HG02610 (cell line): Measurements from ENCODE around the gene RAE1.
A peak's percentile ranks its signal among the peaks of the same experiment; 100 is the strongest.

Experiments used
- ATAC-seq: cut with Tn5 transposase; IDR thresholded peaks from one replicate; pipeline ENCODE4 v1.9.1; 2021; ENCODE audit warnings: mild to moderate bottlenecking, moderate library complexity; ENCODE audit not compliant: unreplicated experiment

The RAE1 gene, protein sequence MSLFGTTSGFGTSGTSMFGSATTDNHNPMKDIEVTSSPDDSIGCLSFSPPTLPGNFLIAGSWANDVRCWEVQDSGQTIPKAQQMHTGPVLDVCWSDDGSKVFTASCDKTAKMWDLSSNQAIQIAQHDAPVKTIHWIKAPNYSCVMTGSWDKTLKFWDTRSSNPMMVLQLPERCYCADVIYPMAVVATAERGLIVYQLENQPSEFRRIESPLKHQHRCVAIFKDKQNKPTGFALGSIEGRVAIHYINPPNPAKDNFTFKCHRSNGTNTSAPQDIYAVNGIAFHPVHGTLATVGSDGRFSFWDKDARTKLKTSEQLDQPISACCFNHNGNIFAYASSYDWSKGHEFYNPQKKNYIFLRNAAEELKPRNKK

DNA sequence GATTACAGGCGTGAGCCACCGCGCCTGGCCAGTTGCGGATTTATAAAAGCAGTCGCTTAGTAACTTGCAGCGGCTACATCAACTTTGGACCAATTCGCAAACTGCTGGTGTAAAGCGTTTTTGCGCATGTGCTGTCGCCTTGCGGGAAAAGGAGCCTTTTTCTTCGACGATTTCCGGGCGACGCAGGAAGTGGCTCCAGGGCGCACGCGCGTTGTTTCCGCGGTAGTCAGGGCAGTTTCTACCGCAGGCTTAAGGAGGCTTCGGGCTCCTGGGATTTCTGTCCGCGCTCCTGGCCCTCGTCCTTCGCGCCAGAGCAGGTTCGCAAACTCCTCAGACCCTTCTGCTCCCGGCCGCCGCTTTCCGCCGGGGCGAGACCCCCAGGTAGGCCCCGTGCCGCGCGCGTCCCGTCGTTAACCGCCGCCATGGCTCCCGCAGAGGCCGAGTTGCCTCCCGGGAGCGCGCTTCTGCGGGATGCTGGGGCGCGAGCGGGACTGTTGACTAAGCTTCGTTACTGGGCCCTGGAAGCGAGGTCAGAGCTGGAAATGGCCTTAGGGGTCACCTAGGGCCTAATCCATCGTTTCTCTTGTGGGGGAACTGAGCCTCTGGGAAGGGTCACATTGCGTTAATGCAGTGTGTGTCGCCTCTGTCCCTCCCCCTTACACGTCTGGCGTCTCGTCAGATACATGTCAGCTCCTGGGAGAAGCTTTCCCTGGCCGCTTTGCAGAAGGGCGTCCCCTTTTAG, at the start of gene RAE1:
TSS of gene RAE1 (plus strand) at position 214 of the 742 bp plus-strand sequence. CDS start 2,784 bp downstream, outside the sequence.
- ATAC-seq, result peak; percentile 86

GRCh38 chr20:57306747-57307146, 44.3 kb upstream of the RAE1 start:
- no peak for ATAC-seq

- ATAC-seq, result no peak
Measured at GRCh38 chr20:57308451-57309271, 42.4 kb upstream of the RAE1 start.

DNA sequence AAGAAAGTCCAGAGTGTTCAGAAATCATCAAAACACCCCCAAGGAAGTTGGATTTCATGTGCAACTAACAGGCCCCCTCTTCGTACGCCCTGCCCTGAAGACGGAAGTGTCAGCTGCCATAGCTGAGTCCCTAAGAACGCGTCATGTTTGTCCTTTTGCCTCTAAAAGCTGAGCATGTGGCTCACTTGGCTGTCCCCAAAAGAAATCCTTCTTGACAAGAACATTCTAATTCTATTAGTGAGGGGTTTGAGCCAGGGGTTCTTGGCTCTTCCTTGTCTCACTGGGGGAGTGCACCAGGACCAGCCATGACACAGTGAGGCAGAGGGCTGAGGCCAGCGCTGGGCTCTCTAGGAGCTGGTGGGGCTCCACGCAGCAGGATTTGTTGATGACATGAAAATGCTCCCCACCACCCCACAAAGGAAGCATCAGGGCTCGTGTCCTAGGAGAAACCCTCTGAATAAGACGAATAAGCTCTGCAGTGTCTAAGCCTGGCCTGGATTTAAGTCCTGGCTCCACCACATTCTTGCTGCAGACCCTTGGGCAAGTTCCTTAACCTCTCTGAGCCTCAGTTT, 41.4 kb upstream of the RAE1 start:
- no peak for ATAC-seq

GRCh38 chr20:57310821-57311514, 40.1 kb upstream of the RAE1 start:
- ATAC-seq, result no peak

GRCh38 chr20:57312138-57312537, 38.9 kb upstream of the RAE1 start:
- ATAC-seq, result no peak

GRCh38 chr20:57313230-57313629, 37.8 kb upstream of the RAE1 start:
- no peak for ATAC-seq

GRCh38 chr20:57313951-57314350, 37.1 kb upstream of the RAE1 start:
- ATAC-seq, result no peak

GRCh38 chr20:57315083-57315975, 35.7 kb upstream of the RAE1 start:
- no peak for ATAC-seq

GRCh38 chr20:57315976-57316480, 35.0 kb upstream of the RAE1 start:
- no peak for ATAC-seq

GRCh38 chr20:57316795-57317201, 34.3 kb upstream of the RAE1 start:
- no peak for ATAC-seq

DNA sequence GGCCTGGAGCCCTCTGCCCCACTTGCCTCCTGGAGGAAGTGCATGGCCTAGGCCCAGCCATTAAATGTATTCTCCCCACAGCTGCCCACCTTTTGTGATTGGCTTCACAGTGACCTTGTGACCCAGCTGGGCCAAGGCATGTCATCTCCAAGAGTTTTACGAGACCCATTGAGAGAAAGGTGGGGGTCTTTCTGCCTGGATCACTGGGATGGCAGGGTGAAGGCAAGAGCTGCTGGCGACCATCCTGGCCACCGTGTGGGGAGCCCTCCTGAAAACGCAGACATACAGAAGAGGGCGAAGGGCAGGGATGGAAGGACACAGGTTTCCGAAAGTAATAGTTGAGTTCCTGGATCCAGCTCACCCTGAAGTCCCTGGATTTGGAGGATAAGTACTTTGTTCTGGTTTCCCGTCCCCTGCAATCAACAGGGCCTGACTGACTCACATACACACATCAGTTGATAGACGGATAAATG, 33.7 kb upstream of the RAE1 start:
- ATAC-seq, result no peak

GRCh38 chr20:57317789-57318371, 33.2 kb upstream of the RAE1 start:
- no peak for ATAC-seq

GRCh38 chr20:57319584-57319983, 31.5 kb upstream of the RAE1 start:
- ATAC-seq, result no peak

GRCh38 chr20:57320358-57320757, 30.7 kb upstream of the RAE1 start:
- no peak for ATAC-seq

DNA sequence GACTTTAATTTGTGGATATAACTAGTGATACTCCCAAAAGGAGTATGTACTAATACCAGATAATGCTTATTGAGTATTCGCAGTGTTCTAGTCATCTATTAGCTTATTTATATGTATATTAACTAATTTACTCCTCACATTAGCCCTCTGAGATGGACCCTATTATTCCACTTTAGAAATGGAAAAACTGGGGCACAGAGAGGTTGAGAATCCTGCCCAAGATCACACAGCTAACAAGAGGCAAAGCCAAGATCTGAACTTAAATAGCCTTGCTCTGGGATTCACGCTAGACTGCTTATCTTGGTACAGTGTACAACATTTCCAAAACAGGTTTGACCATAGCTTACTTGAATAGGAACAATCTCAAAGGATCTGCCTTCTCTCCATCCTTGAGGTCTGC, 29.9 kb upstream of the RAE1 start:
- ATAC-seq, result no peak

- no peak for ATAC-seq
Measured at GRCh38 chr20:57322476-57322875, 28.6 kb upstream of the RAE1 start.

DNA sequence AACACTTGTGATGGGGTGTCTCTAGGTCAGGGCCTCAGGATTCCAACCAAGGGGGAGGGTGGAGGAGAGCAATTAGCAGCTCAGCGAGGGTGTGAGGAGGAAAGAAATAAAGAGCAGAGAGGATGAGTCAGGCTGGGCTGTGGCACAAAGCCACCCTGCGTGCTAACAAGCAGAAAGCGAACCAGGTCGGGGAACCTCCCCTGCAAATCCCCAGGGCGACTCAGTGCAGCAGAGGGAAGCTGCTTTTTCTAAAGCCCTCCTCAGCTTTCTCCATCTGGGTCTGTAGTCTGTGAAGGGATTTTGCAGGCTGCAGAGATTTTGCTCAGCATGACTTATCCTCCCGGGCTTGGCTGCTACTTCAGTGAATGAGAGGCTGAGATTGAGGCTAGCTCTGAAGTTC, 28.0 kb upstream of the RAE1 start:
- no peak for ATAC-seq
